Activated CD8-positive, alpha-beta memory T cell treated with anti-CD3 and anti-CD28 coated beads for 1 hour (primary cell): ENCODE results near the gene TSEN54.

Source experiments
- DNase-seq, 2 donors: peaks; one replicate each; pipeline ENCODE4 v3.0.0-alpha.2; 2020; ENCODE audit warnings: low read depth in 1 of 2; ENCODE audit errors: extremely low read depth in 1 of 2

The TSEN54 gene

GRCh38 chr17:75502721-75503329 is 13.5 kb upstream of the TSEN54 start:
- no peak for DNase-seq

GRCh38 chr17:75503337-75503950 is 12.9 kb upstream of the TSEN54 start:
- no peak for DNase-seq

GRCh38 chr17:75503976-75504346 is 12.4 kb upstream of the TSEN54 start:
- no peak for DNase-seq

GRCh38 chr17:75504347-75505151 is 11.8 kb upstream of the TSEN54 start:
- DNase-seq, result no peak

GRCh38 chr17:75505152-75505409 is 11.2 kb upstream of the TSEN54 start:
- no peak for DNase-seq

GRCh38 chr17:75505640-75506039 is 10.7 kb upstream of the TSEN54 start:
- DNase-seq, result no peak

GRCh38 chr17:75506134-75506533 is 10.2 kb upstream of the TSEN54 start:
- no peak for DNase-seq

- no peak for DNase-seq
Measured at GRCh38 chr17:75506888-75507287, 9.4 kb upstream of the TSEN54 start.

GRCh38 chr17:75507733-75508719 is 8.3 kb upstream of the TSEN54 start:
- no peak for DNase-seq

GRCh38 chr17:75508931-75509361 is 7.4 kb upstream of the TSEN54 start:
- DNase-seq, result no peak

- no peak for DNase-seq
Measured at GRCh38 chr17:75509528-75510258, 6.6 kb upstream of the TSEN54 start.

GRCh38 chr17:75511270-75511609 is 5.1 kb upstream of the TSEN54 start:
- DNase-seq, result no peak

- DNase-seq, result no peak
Measured at GRCh38 chr17:75511610-75512575, 4.4 kb upstream of the TSEN54 start.

GRCh38 chr17:75512926-75513640 is 3.2 kb upstream of the TSEN54 start:
- DNase-seq, result no peak

- no peak for DNase-seq
Measured at GRCh38 chr17:75513641-75514000, 2.7 kb upstream of the TSEN54 start.

GRCh38 chr17:75514299-75514918 is 1.9 kb upstream of the TSEN54 start:
- no peak for DNase-seq

- no peak for DNase-seq
Measured at GRCh38 chr17:75514919-75515495, 1.3 kb upstream of the TSEN54 start.
